Suppressor macrophage treated with lipopolysaccharide for 1 hour (primary cell): ENCODE results near the gene SLCO1B1.

Experiments used
- DNase-seq, 3 donors: peaks; one replicate each; pipeline ENCODE4 v3.0.0-alpha.2; 2020 to 2022

SLCO1B1 gene

GRCh38 chr12:21221072-21221471, 90.1 kb downstream of the SLCO1B1 start:
- DNase-seq = no peak

DNA sequence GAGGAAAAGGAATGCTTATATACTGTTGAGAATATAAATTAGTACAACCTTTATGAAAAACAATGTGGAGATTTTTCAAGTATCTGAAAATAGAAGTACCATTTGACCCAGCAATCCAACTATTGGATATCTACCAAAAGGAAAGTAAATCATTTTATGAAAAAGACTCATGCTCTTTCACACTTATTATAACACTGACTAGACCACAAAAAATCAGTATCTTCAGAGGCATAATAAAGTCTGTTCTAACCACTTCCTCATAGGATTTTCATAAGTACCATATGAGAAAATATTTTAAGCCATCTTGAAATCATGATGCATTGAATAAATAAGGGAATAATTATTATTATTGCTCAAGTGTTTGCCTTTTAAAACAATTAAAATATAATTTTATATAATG, 90.8 kb downstream of the SLCO1B1 start:
- no peak for DNase-seq

DNA sequence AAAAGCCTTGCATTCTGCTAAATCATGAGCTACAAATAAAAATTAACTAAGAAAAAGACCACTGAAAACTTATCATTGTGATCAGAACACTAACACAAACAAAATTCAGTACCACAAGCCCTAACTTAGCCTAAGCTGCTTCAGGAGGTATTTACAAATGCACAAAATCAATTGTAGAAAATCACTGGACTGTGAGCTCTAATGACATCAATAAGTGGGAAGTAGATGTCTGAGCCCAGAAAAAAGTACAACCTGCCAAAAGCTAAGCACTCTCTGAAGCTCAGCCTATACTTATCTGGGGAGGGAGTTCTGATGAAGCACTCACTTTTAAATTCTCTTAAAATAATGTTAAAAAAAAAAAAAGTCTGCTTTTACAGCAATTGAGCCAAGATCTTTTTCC, 92.9 kb downstream of the SLCO1B1 start:
- DNase-seq = no peak

DNA sequence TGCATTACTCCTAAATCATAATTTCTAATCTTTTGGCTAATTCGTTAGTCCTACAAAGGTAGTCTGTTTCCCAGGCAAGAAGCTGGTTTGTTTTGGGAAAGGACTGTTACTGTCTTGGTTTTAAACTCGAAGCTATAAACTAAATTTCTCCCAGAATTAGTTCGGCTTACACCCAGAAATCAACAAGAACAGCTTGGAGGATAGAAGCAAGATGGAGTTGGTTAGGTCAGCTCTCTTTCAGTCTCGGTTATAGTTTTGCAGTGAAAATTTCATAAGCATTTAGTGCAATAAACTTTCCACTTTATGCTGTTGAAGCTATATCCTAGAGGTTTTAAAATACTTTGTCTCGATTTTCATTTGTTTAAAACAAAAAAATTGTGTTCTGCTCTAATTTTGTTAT, 103.4 kb downstream of the SLCO1B1 start:
- DNase-seq = no peak

- DNase-seq = no peak
These were observed 108.9 kb downstream of the SLCO1B1 start for GRCh38 chr12:21239866-21240265.

GRCh38 chr12:21248679-21249078, 117.7 kb downstream of the SLCO1B1 start:
- DNase-seq = no peak

DNA sequence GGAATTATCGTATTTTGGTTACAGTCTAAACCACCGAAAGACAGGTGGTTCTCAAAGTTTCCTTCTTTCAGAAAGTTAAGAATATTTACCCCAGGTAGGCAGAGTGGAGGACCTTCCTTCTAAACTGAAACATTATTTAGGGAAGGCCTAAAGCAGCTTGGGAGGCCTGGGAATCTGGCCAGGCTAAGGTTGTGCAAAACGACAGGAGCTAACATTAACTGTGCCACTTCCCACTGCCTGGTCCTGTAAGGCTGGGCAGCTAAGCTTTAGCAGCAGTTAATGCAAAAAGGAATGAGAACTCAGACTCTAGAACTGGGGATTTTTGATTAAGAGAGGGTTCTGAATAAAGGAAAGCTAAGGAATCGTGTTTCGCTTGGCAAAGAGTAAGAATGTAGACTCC, 121.1 kb downstream of the SLCO1B1 start:
- no peak for DNase-seq

GRCh38 chr12:21257172-21257571, 126.2 kb downstream of the SLCO1B1 start:
- DNase-seq = no peak

DNA sequence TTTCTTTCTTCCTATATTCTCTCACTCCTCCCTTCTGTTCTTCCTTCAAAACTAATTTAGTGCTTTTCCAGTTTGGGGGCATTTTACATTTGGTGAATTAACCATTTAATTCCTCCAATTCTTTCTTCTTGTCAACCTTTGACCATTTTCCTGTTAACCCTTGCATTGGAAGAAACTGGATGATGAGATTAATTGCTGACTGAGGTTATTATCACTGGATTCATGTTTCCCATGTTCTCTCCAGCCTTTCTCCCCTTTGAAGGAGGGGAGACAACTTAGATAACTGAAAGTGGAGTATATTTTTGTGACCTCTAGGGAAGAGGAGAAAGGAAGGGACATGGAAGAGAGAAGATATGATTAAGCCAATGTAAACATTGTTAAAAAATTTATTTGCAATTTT, 133.2 kb downstream of the SLCO1B1 start:
- DNase-seq = no peak

DNA sequence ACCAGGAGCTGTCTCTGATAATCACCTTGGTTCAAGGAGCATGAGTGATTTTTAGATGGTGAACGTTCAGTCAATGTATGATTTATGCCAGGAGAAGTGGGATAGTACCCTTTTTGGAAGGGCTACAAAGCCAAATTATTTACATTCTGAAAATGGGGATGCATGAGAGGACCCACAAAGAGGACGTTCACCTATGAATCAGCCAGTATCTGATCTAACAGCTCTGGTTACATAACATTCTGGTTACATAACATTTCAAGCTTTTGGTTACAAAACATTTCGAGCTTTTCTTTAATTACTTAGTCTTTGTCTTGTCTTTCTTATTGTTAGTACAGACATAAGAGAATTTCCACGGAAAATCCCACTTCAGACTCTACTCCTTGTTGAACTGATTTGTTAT, 134.9 kb downstream of the SLCO1B1 start:
- DNase-seq = peak; percentile 1 to 33 (median 23)

GRCh38 chr12:21276826-21277225, 145.8 kb downstream of the SLCO1B1 start:
- DNase-seq = no peak
